NCI-H1105 (cell line): ENCODE data around the gene SLC10A7.
"Not testable (repeated sequence)": the region's sequence is repeated elsewhere in the genome, so short reads cannot be mapped to it uniquely, and the experiment has no call there.

Source experiments
- DNase-seq: peaks from one replicate; lab custom pipeline; 2025; lab: John Stamatoyannopoulos, UW

Gene SLC10A7

DNA sequence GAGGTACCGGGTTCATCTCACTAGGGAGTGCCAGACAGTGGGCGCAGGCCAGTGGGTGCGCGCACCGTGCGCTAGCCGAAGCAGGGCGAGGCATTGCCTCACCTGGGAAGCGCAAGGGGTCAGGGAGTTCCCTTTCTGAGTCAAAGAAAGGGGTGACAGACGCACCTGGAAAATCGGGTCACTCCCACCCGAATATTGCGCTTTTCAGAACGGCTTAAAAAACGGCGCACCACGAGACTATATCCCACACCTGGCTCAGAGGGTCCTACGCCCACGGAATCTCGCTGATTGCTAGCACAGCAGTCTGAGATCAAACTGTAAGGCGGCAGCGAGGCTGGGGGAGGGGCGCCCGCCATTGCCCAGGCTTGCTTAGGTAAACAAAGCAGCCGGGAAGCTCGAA is 171.6 kb downstream of the SLC10A7 start:
- DNase-seq: not testable (repeated sequence)

DNA sequence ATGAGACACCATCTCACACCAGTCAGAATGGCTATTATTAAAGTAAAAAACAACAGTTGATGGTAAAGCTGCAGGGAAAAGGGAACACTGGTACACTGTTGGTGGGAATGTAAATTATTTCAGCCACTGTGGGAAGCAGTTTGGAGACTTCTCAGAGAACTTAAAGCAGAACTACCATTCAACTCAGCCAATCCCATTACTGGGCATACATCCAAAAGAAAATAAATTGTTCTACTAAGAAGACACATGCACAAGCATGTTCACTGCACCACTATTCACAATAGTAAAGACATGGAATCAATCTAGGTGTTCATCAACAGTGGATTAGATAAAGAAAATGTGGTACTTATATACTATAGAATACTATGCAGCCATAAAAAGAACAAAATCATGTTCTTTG is 172.4 kb downstream of the SLC10A7 start:
- no peak for DNase-seq

DNA sequence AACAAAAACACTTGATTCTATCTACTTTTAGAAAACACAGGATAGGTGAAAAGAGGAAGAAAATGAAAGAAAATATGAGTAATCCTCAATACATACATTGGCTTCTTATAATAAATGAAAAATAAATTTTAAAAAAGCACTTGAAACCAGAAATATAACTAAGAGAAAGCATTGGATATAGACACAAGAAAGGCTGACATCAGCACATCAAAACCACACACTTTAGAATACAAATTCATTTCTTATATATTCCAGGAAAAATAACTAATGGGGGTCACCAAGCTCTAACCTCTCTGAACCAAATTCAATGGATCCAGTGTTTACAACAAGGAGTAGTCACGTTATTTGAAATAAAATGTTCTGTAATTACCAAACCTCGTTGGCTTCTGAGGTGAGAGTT is 173.9 kb downstream of the SLC10A7 start:
- DNase-seq: no peak

DNA sequence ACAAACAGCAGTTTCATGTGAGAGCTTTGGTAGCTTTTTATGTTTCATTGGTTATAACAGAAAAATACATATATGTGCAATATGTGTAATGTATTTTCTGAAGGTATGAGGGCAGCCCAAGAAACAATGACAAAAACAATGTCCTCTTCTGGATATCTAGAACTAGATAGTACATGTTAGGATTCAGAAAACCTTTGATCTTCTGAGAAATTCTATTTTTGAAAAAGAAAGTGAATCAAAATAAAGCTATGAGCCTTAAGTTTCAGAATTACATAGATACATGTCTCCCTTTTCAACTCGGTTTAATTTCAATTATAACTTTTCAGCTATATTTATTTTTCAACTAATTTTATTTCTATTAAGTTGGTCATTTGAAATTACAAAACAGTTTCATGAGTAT is 175.5 kb downstream of the SLC10A7 start:
- no peak for DNase-seq

DNA sequence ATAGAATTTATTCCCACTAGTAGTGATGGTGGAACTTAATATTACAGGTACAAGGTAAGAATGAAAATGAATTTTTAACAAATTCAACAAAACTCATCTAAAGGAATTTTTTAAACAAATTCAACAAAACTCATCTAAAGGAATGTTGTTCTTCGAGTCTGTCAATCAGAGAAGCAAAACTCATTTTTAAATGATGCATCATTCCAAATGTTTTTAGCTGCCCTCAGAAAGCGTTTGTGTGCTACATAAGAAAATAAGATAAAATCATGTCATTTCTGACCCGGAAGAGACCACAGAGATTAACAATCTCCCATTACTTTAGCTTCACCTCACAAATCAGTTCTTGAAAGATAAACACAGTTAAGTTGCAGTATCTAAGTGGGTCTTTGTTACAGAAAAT is 178.0 kb downstream of the SLC10A7 start:
- DNase-seq: no peak

DNA sequence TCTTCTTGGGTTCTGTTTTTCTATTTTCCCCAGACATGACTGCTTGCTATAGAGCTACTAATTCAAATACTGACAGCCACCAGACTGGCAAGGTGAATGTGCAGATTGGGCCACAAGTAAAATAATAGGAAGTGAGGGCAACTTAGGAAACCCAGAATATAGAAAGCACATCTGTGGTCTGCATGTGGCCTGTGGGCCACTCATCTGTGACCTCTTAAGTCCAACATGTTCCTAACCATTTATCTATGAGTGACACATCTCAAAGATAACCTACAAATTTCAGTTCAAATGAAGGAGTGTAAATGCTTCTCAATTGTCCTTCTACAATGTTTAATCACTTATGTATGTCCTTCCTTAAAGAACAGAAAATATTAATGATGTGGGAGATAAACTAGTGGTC is 178.5 kb downstream of the SLC10A7 start:
- DNase-seq: no peak

DNA sequence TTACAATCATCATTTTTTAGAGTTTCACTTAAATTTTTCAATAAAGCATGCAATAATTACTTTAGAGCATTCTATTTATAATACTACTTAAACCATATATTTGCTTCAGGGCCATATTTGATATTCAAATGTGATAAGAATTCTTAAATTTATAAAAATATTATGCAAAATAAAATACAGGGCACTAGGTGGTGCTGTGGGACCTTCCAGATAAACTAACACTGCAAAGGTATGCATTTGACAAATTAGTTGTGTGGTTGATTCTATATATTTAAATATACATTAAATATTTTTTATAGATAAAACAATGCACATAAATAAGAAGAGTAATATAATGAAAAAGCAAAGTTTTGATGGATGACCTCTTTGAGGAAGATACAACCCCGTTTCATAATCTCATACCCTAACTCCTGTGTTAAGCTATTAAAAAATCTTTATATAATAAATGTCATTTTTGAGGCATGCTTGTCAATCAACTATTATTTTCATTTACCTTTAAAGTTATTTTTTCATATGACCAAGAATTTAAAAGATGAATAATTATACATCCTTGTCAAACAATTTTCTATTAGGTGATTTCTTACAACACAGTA is 179.0 kb downstream of the SLC10A7 start:
- peak; percentile 10 for DNase-seq

DNA sequence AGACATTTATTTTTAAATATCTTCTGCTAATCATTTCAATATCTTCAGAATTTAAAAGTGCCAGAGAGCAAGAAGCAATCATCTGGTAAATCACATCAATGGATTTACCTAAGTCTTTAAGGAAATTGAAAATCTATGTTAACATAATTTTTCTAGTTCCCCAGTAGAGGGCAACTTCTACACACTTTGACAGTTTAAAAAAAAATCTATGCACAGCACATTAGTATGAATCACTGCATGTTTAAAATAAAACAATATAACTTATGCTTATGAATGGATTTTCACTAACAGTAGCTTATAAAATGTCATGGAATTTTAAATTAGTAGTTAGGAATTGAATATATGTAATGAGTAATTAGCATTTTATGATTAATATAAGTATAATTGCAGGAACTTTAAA is 180.9 kb downstream of the SLC10A7 start:
- no peak for DNase-seq

DNA sequence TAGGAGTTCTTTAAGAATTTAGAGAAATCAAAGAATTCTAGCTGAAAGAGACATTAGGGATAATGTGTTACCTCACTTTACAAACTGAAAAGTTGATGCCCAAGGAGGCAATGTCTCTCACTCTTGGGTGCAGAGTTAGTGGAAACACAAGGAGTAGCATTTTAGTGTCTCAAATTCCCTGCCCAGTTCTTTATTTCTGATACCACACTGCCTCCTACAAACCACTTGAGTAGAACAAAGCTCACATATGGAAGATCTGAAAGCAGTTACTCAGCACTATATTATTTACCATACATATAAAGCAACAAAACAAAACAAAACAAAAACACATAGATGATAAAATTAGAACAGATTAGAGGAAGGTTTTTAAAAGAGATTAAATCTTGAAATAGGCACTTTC is 183.2 kb downstream of the SLC10A7 start:
- no peak for DNase-seq

DNA sequence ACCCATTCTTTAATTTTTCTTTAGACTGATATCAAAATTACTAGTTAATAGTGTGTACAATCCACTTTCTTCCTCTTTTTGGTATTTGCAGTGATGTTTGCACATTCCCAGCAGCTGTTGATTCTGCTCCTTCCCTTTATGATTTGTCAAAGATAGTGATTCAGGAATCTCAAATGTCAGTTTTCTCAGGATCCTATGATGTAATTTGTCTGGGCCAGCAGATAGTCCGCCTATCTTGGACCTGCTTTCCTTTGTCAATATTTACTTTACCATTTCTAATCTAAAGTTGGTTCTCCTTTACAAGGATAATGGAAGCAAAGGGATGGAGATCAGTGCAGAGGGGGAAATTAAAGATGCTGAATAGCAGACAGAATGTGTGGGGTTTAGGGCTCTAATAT is 185.3 kb downstream of the SLC10A7 start:
- DNase-seq: no peak

DNA sequence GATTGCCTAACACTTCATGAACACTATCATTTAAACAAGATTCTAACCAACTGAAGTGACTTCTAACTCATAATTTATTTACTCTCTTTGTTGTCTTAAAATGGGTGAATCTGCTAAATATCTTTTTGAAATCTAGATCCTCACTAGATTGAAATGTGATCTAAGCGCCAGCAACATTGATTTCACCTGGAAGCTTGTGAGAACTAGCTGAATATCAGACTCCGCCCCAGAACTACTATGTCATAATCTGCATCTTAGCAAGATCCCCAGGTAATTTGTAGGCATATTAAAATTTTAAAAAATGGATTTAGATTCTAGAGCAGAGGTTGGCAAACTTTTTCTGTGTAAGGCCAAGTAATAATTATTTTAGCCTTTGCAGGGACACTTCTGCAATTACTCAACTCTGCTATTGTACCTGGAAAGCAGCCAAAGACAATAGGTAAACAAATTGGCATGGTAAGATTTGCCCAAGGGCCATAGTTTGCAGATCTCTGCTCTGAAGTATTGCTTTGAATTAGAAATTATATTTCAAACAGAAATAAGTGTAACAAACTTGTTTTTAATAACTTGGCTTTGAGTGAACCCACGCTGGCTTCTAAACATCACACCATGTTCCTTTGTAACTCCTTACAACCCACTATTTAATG is 185.9 kb downstream of the SLC10A7 start:
- peak; percentile 9 for DNase-seq

DNA sequence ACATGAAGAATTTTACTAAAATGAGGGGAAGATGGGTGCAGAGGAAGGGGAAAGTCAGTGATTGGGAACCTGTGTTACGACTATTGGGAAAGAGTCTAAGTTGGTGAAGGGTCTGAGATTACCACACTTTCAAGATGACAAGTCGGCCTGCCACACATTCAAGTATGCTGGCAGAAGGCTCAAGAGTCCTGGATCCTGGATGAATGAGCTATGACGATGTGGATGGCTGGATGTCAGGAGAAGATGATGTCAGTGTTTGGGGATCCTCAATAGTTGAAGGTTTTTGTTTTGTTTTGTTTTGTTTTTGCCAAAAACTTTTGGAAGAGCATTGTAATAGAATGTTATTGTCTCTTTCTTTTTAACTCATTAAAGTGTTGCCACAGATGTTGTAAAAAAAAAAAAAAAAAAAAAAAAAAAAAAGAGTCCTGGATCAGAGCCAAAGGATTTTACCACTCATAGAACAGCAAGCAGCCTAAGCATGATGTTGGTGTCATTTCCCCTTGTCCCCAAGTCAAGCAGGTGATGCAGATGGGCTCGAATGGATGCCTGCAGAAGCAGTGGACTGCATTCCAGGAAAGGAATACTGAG is 186.8 kb downstream of the SLC10A7 start:
- DNase-seq: no peak

DNA sequence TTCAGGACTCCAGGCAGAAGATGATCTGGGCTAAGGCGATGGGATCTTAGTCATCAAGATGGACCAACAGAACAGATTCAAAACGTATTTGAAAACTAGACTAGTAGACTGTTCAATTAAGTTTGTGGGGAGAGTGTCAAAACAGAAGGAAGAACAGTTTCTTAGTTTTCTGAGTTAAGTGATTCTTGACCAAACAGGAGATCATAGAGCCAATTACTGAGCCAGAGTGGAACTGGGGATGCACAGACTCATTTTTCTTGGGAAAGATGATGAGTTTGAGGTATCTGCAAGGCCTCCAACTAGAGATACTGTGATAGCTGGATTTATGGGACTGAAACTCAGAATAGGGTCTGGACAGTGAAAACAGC is 187.9 kb downstream of the SLC10A7 start:
- DNase-seq: no peak

DNA sequence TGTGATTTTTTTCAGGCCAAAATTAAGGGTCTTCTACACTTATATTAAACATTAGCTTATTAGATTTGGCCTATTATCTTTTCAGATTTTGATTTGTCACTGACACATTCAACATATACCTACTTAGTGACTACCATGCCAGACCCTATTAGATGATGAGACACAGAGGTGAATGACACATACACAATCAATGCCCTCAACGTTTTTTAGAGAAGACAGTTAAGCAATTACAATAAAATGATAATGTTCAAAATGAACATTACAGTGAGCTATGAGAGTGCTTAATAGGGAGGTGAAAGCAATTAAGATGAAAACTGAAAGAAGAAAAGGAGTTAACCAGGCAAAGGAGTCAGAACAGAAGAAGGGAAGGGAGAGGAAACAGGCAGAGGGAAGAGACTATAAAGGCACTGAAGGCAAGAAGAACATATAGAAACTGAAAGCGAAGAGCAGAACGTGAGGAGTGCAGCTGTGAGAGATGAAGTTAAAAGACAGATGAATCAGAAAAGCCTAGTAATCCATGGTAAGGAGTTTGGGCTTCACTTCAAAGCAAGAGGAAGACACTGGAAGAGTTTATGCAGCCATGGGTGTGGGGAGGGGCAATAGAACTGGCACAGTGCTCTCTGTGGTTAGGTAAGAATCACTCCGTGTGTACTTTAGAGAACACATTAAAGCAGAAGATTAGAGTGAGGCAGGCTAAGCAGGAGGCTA is 188.4 kb downstream of the SLC10A7 start:
- no peak for DNase-seq

DNA sequence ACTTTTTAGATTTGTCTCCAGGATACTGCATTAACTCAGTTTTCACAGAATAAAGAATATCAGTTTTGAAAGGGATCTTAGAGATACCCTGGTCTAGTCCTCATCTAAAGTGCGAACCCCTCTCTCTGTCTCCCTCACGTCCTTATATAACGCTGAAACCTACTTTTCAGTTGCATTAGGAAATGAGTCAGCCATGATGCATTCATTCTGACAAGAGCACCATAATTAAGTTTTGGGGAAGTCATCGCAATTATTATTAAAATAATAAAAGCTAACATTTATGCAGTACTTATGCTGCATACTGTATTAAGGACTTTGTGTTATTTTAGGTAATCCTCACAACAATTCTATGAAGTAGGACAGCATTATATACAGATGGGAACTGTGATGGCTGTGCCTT is 191.3 kb downstream of the SLC10A7 start:
- DNase-seq: no peak

DNA sequence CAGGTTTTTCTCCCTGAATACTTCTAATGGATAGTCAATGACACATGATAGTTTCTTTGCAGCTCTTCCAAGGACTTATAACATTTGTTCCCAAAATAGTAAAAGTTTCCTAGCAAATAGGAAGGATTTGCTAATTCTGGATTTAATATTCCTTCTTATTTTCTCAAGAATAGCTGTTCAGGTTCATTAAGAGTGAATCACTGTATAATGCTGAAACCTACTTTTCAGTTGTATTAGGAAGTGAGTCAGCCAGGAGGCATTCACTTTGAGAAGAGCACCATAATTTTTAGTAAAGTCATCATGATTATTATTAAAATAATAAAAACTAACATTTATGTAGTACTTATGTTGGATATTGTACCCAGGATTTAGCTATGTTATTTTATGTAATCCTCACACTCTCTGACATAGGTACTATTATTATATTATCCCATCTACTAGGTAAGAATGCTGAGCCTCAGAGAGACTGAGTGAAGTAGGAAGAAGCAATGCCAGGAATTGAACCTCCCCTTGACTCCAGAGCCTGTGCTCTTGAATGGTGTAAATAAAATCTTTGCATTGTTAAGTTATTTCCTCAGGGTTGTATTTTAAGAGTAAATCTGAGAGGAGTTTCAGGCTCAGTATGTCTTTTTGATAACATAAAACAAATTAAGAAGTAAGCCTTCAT is 192.6 kb downstream of the SLC10A7 start:
- no peak for DNase-seq

DNA sequence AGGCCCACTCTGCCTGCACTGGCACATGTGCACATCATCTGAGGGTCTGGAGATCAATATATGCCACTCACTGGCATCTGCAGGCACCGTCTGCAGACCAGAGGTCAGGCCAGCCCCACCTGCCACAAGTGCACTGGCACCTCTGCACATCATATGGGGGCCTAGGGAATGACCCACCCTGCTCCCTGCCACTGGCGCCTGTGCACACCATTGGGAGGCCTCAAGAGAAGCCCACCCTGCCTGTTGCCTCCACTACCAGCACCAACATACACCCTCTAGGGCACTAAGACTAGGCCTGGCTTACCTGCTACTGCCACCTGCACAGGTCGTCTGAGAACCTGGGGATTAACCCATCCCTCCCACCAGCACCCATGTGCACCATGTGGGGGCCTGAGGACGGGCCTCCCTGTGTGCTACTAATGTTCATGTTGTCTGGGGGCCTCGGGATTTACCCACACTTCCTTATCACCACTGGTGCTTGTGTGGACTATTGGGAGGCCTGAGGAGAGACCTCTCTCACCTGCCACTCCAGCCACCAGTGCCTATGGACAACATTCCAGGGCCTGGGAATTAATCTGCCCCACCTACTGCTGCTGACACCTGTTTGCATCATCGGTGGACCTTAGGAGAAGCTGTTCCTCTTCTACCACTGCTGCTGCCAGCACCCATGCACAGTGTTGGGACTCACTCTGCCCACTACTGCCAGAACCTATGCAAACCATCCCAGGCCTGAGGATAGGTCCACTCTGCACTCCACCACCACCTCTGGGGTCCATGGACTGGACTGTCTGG is 193.7 kb downstream of the SLC10A7 start:
- no peak for DNase-seq

DNA sequence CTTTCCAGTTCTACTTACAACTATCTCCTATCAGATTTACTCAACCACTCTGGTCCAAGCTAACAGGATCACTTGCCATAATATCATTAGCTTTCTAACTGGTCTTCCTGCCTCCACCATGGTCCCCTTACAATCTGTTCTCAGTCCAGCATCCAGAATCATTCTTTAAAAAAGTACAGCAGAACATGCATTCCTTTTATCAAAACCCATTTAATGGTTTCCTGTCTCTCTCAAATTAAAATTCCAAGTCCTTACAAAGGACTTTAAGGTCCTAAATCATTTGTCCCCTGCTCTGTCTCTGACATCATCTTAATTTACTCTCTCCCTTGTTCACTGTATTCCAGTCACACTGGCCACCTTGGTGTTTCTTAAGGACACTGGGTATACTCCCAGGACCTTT is 202.8 kb downstream of the SLC10A7 start:
- no peak for DNase-seq

DNA sequence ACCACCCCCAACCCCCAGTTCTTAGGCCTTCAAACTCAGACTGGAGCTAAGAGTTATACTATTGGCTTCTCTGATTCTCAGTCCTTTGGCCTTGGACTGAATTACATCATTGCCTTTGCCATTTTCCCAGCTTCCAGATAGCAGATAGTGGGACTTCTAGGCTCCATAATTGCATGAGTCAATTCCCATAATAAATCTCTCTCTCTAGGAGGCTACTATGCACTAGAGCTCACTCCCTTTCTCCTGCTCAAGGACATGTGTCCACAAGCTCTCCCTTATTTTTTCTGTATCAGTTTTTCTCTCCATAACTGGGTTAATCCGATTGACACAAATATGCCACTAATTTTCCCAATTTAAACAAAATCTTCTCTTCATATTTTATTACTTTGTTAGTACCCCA is 204.0 kb downstream of the SLC10A7 start:
- no peak for DNase-seq

DNA sequence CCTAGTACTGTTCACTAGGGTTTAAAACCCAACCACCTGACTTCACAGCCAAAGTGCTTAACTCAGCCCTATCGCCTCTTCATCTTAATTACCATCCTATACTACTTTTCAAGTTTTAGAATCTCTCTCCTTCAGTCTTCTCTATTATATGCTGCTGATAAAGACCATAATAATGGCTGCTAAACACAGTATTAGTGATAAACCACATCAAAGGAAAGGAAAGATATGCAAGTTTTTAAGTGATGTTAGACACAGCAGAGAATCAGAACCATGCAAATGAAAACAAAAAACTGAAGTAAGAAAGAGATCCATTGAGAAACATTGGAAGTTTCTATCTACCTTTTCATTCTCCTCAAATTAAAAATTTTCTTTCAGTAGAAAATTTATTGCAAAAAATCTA is 206.6 kb downstream of the SLC10A7 start:
- no peak for DNase-seq

DNA sequence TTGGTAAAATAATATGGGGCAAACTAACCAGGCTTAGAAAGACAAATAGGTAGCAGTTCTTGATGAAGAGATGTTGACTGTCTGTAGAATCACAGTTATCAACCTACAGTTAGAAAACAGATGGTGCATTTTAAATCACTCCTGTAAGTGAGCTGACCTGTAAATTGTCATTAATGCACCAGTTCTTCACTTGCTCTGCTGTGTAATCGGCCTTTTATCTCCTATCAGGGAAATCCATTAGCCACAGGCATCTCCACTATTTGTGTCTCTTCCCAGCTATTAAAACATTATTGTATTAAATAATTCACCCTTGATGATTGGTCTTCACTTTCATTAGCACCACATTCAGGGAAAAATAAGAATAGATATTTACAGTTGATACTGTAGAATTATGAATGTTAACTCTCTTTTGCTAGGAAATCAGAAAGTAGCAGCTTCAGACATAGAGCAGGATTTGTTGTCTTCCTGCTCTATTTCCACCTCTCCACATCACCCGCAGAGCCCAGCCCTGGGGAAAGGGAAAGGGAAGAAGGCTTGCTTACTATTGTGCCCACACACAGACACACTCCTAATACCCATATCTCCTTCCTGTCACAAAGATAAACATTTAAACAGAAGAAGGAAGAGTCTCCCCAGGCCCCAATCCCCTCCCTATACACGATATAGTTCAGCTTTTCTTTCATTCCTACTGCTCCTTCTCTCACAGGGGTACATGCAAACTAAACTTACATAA is 210.3 kb downstream of the SLC10A7 start:
- no peak for DNase-seq
